Adipose tissue (tissue), 3 donors: ENCODE results near the gene NKAIN2. TPM values are rescaled to one million over a fixed set of nuclear protein-coding genes. Genes with fewer than 3 reads are reported as not detected.
"Not testable (repeated sequence)": the region's sequence is repeated elsewhere in the genome, so short reads cannot be mapped to it uniquely, and the experiment has no call there.

Experiments used
- H3K27ac ChIP-seq: one replicate; pipeline ENCODE4 v1.5.1; 2013; ENCODE audit warnings: low read depth, low read length
- WGBS, 3 donors: extraction: QIAGEN DNeasy Blood & Tissue Kit; methylation state at CpG; one replicate each; pipeline ENCODE4 v1.1.7; 2013; 5-methylcytosine and 5-hydroxymethylcytosine counted together
- polyA plus RNA-seq, 3 donors: library from polyadenylated mRNA; stranded (reverse); fragments of 200-250 nt; gene quantifications; one replicate each; pipeline ENCODE4 v1.2.3, GENCODE V29; 2013
- donor health status: healthy with polysubstance abuse.
- donor health status: Bipolar disorder and iron deficiency.
- donor health status: healthy.

The NKAIN2 gene
- polyA plus RNA-seq, 3 donors, result 0.07 to 0.67 TPM; not detected in 1

- H3K27ac ChIP-seq, result no peak overlapping the region
- WGBS, 3 donors, result 57 to 66% (median 65%) methylated on average over 4 of the region's 4 CpGs
These were observed 191.4 kb downstream of the NKAIN2 start for GRCh38 chr6:123994891-123995635.

- 40 to 43% (median 41%) methylated on average over 3 of the region's 3 CpGs for WGBS, 3 donors
- H3K27ac ChIP-seq, result no peak overlapping the region
These were observed 193.6 kb downstream of the NKAIN2 start for GRCh38 chr6:123997223-123997622.

GRCh38 chr6:124002377-124003081 is 198.9 kb downstream of the NKAIN2 start:
- H3K27ac ChIP-seq, result no peak overlapping the region
- WGBS, 3 donors, result 59 to 85% (median 70%) methylated on average over 4 of the region's 4 CpGs

- H3K27ac ChIP-seq, result no peak overlapping the region
These were observed 203.6 kb downstream of the NKAIN2 start for GRCh38 chr6:124007266-124007665.

GRCh38 chr6:124008000-124008987 is 204.6 kb downstream of the NKAIN2 start:
- WGBS, 3 donors, result 25 to 62% (median 44%) methylated on average over 10 of the region's 10 CpGs

GRCh38 chr6:124008988-124009765 is 205.5 kb downstream of the NKAIN2 start:
- H3K27ac ChIP-seq, result no peak overlapping the region
- 80 to 92% (median 81%) methylated on average over 6 of the region's 6 CpGs for WGBS, 3 donors

More at GRCh38 chr6:124008000-124008987, 204.6 kb downstream of the NKAIN2 start:
- no peak overlapping the region for H3K27ac ChIP-seq

- no peak overlapping the region for H3K27ac ChIP-seq
These were observed 206.9 kb downstream of the NKAIN2 start for GRCh38 chr6:124010574-124010973.

- H3K27ac ChIP-seq, result no peak overlapping the region
- 82 to 96% (median 94%) methylated on average over 2 of the region's 2 CpGs for WGBS, 3 donors
These were observed 207.5 kb downstream of the NKAIN2 start for GRCh38 chr6:124011180-124011579.

GRCh38 chr6:124022051-124022450 is 218.4 kb downstream of the NKAIN2 start:
- WGBS, 3 donors, result 94% methylated on average over 1 of the region's 1 CpG
- not testable (repeated sequence) for H3K27ac ChIP-seq

GRCh38 chr6:124022641-124023040 is 219.0 kb downstream of the NKAIN2 start:
- WGBS, 3 donors, result 66 to 89% (median 87%) methylated on average over 2 of the region's 2 CpGs
- H3K27ac ChIP-seq, result no peak overlapping the region

- 63 to 72% (median 68%) methylated on average over 2 of the region's 2 CpGs for WGBS, 3 donors
- H3K27ac ChIP-seq, result no peak overlapping the region
These were observed 223.0 kb downstream of the NKAIN2 start for GRCh38 chr6:124026694-124027093.

- WGBS, 3 donors, result 92 to 95% (median 93%) methylated on average over 7 of the region's 7 CpGs
- H3K27ac ChIP-seq, result no peak overlapping the region
These were observed 223.7 kb downstream of the NKAIN2 start for GRCh38 chr6:124027392-124027791.

- H3K27ac ChIP-seq, result no peak overlapping the region
- 84 to 91% (median 89%) methylated on average over 2 of the region's 2 CpGs for WGBS, 3 donors
These were observed 224.5 kb downstream of the NKAIN2 start for GRCh38 chr6:124028117-124028516.

- 67 to 92% (median 86%) methylated on average over 5 of the region's 5 CpGs for WGBS, 3 donors
- no peak overlapping the region for H3K27ac ChIP-seq
These were observed 225.9 kb downstream of the NKAIN2 start for GRCh38 chr6:124029567-124029966.

- 82 to 87% (median 83%) methylated on average over 3 of the region's 3 CpGs for WGBS, 3 donors
- no peak overlapping the region for H3K27ac ChIP-seq
These were observed 229.8 kb downstream of the NKAIN2 start for GRCh38 chr6:124033501-124033900.

- H3K27ac ChIP-seq, result no peak overlapping the region
- 11 to 47% (median 45%) methylated on average over 2 of the region's 2 CpGs for WGBS, 3 donors
These were observed 232.7 kb downstream of the NKAIN2 start for GRCh38 chr6:124036384-124036783.

GRCh38 chr6:124040655-124041054 is 237.0 kb downstream of the NKAIN2 start:
- 57 to 73% (median 62%) methylated on average over 2 of the region's 2 CpGs for WGBS, 3 donors

GRCh38 chr6:124052120-124052519 is 248.5 kb downstream of the NKAIN2 start:
- WGBS, 3 donors, result 75 to 84% (median 84%) methylated on average over 5 of the region's 5 CpGs
- H3K27ac ChIP-seq, result no peak overlapping the region

More at GRCh38 chr6:124040655-124041054, 237.0 kb downstream of the NKAIN2 start:
- H3K27ac ChIP-seq, result no peak overlapping the region
